ENCODE results near the gene SRA1. TPM values are rescaled to one million over a fixed set of nuclear protein-coding genes. Genes with fewer than 3 reads are reported as not detected.

Gene SRA1
- total and polyA plus RNA-seq, 2 of the 13 experiments (the other 11 are each of a cell fraction or from before 2014, with no cell fraction given), result 14.2 to 32.8 TPM

- TF ChIP-seq HINFP (CRISPR knock-in tag; IDR thresholded peaks at IDR 0.05; ENCODE audit: low read depth), result no peak
- no peak for TF ChIP-seq GABPA (IDR thresholded peaks at IDR 0.05; ENCODE audit: low read depth, low read length)
- TF ChIP-seq GABPA (CRISPR knock-in tag; IDR thresholded peaks at IDR 0.05; ENCODE audit: low read depth), result peak; percentile 9; the same call in 1 of the 2 replicates
- no peak for TF ChIP-seq BCL3 (CRISPR knock-in tag; IDR thresholded peaks at IDR 0.05)
- no peak for TF ChIP-seq ZBTB40 (IDR thresholded peaks at IDR 0.05)
- TF ChIP-seq ZBTB40 (CRISPR knock-in tag; IDR thresholded peaks at IDR 0.05), result no peak
- no peak for TF ChIP-seq SSRP1 (CRISPR knock-in tag; IDR thresholded peaks at IDR 0.05)
- no peak for TF ChIP-seq REXO4 (CRISPR knock-in tag; IDR thresholded peaks at IDR 0.05; ENCODE audit: borderline replicate concordance)
- no peak for TF ChIP-seq NCOA5 (CRISPR knock-in tag; IDR thresholded peaks at IDR 0.05)
- TF ChIP-seq HNRNPL (IDR thresholded peaks at IDR 0.05; ENCODE audit: low read depth, low read length), result no peak
- no peak for TF ChIP-seq GLMP (CRISPR knock-in tag; IDR thresholded peaks at IDR 0.05; ENCODE audit: borderline replicate concordance)
- TF ChIP-seq NR2C2 (CRISPR knock-in tag; IDR thresholded peaks at IDR 0.05; ENCODE audit: borderline replicate concordance), result no peak
- TF ChIP-seq PHF8 (CRISPR knock-in tag; IDR thresholded peaks at IDR 0.05), result peak; percentile 38; the same call in 1 of the 2 replicates
- TF ChIP-seq CREM (IDR thresholded peaks at IDR 0.05), result no peak
- no peak for TF ChIP-seq CREM (CRISPR knock-in tag; IDR thresholded peaks at IDR 0.05)
These were observed 7.1 kb upstream of the SRA1 start, which contains the start of the genes APBB3 and SLC35A4 (continued) for GRCh38 chr5:140564196-140565023.

All from HepG2 (cell line).